ENCODE data around the gene MAPRE3.
A peak's percentile ranks its signal among the peaks of the same experiment; 100 is the strongest.

Gene MAPRE3

DNA sequence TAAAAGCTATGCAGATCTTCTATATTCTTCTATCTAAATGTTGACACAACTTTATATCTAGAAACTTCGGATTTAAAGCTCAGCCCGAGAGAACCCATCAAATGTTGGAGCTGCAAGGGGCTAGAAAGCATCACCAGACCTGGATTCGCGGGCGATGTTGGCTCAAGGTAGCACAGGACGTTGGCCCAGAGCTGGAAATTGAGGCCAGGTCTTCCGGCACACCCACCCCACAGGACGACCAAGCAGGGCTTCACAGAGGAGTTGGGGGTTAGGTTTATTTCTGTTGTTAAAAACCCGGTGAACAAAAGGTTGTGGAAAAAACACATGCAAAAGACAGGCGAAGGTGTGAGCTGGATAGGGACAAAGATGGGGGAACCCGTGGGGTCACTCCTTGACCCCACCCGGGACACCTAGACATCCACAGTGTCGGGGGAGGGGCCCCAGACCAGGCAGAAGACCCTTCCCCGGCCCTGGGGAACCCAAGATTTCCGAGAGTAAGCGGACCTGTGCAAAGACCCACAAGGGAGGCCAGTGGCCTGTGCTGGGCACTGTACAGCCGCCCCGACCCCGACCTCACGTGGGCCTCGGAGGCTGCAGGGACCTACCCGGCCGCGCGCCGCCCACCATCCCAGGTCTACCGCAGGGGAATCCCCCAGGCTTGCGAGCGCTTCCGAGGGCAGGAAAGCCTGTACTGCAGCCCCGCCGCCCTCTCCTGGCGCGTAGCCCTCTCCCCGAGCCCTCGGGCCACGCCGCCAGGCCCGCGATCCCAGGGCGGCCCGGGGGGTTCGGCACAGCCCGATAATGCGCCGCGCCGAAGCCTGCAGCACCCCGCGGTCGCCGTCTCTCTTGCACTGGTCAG lies 79.2 kb downstream of the MAPRE3 start:
- no peak for DNase-seq

DNA sequence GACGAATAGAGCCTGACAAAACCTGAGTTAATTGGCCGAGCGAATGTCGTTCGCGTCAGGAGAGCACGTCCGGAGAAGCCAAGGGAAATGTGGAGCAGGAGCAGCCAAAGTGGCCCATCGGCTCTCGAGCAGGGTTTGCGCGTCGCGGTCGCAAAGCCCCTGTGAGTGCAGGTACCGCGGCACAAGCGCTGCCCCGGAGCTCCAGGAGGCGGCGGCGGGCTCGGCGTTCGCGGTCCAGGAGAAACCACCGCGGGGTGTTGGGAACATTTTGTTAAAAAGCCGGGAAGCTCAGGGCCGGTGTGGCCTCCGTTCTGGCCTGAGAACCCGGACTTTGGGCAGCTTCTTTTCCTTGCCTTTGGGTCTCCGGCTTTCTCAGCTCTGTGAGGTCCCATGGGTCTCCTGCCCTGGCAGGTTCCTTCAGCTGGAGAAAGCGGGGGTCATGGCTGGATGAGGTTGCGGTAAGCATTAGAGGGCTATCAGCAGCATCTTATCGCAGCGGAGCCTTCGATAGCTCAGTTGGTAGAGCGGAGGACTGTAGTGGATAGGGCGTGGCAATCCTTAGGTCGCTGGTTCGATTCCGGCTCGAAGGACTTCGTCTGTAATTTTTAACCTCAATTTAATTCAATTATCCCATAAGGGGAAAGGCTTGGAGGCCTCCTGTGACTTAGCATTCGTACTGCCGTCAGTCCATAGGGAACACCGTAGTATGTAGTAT lies 80.0 kb downstream of the MAPRE3 start:
- peak; percentile 85 for DNase-seq

DNA sequence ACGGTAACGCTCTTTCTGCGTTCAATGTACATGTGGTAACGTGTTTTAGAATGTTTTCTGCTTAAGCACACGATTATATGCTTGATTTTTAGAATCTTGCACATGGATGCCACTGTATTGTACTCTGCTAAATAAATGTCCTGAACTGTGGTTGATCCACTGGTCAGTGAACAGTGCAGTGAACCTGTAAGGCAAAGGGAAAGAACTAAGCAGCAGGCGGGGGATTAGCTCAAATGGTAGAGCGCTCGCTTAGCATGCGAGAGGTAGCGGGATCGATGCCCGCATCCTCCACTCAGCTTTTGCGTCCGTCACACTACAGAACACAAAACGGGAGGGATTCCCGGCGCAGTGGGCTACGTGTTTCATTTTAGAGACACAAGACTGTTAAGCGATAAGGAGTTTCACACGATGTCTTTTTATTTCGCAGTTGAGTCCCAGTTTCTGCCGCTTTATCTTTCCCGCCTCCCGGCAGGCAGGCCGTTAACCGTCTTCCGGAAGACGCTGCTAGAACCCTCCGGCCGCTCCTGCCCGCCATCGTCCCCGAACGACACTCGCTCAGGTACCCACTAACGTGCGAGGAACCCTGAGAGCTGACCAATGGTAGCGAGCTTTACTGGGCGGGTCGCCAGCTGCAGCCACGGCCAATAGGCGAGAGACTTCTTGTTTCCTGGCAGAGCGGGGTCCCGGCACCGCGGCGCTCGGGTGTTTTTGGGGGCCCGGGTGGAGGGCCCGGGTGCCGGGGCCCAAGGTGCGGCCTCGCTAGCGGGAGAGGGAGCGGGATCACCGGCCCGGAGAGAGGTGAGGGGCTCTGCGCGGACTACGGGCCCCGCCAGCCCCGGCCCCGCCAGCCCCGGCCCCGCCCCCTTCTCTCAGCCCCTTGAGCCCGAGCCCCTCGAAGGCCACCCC lies 80.8 kb downstream of the MAPRE3 start, which contains the start of gene AGBL5:
TSS of gene AGBL5 (plus strand) at position 673 of the 906 bp plus-strand sequence. CDS start 1,291 bp downstream, outside the sequence.
- peak; percentile 91 for DNase-seq

DNA sequence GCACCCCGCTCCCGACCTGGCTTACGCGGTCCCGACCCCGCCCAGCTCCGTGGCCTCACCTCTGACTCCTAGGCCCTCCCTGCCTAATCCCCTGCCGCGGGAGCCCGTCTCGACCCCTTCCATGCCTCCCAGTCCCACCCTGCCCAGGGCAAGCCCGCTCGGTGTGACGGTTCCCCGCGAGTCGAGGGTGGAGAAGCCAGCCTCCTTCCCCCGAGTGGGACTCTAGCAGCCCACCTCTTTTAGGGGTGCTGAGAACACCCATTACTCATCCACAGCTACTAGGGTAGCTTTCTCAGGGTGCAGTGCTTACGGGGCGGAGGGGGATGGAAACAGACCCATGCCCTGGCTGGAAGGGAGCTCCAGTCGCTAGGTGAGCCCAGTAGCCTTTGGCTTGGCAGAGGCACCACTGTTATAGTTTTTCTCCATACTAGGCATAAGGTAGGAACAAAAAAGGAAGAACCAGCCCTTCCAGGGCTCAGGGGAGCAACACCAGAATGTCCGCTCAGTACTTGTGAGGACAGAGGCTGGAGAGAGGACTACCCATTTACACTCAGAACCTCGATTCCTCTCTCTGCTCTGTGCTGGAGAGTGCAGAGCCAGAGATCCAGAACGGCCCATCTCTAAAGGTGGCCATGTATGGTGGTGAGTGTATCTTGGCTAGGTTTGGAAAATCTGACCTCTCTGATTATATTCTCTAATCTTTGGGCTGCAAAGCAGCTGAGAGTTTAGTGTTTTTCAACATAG lies 81.6 kb downstream of the MAPRE3 start:
- DNase-seq, result no peak

DNA sequence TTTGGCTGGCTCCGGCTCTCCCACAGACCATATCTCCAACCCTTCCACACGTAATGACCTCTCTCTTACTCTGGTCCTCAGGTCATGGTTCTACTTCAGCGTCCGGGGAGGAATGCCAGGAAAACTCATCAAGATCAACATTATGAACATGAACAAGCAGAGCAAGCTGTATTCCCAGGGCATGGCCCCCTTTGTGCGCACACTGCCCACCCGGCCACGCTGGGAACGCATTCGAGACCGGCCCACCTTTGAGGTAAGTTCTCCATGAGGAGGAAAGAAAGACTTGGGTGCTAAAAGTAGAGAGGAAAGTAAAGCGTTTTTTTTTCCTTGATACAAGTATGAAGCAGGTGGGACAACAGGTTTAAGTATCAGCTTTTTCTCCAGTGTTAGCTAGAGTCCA lies 82.9 kb downstream of the MAPRE3 start:
- no peak for DNase-seq

DNA sequence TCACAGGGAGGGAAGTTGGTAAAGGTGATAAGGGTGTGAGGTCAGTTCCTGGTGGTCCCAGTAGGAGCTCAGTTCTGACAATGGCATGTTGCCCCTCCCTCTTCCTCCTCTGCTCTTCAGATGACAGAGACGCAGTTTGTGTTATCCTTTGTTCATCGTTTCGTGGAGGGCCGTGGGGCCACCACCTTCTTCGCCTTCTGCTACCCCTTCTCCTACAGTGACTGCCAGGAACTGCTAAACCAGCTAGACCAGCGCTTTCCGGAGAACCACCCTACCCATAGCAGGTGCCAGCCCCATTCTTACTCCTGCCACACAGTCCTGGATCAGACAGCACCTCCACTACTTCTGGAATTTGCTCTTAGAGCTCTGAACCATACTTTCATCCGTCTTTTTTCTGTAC lies 83.3 kb downstream of the MAPRE3 start:
- no peak for DNase-seq

DNA sequence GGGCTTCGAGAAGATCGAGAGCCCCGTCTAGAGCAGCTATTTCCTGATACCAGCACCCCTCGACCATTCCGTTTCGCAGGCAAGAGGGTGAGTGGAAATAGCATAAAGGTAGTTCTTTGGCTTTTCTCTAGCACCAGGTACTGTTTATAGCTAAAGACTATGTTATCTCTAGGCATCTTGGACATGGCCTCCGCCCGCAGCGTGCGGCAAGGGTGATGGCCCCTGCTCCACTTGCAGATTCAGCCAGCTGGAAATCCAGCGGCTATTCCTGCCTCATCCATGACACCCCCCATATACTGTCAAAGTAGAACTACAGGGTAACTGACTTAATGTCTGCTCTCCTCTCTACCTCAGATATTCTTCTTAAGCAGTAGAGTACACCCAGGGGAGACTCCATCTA lies 84.3 kb downstream of the MAPRE3 start:
- no peak for DNase-seq

DNA sequence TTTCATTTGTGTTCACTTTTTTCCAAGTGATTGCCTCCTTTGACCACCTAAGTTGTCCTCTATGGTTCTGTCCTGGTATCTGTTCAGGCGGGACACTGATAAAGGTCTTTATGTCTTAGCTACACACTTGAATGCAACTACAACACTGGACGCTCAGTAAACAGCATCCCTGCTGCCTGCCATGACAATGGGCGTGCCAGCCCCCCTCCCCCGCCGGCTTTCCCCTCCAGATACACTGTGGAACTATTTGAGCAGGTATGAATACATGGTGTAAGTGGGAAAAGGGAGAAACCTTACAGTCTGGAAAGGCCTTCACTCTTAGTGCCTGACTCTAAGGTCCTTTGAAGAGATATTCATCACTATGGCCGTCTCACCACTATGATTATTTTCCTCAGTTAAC lies 86.7 kb downstream of the MAPRE3 start:
- no peak for DNase-seq

DNA sequence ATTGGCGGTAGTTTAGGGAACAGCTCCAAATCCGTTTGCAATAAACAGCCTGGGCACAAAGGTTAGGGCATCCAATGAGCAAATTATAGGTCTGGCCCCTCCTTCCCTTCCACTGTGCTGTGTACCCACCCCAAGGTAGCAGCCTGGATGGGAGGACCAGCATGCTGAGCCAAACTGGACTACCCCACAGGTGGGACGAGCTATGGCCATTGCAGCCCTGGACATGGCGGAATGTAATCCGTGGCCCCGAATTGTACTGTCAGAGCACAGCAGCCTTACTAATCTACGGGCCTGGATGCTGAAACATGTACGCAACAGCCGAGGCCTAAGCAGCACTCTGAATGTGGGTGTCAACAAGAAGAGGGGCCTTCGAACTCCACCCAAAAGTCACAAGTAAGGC lies 87.8 kb downstream of the MAPRE3 start:
- no peak for DNase-seq

DNA sequence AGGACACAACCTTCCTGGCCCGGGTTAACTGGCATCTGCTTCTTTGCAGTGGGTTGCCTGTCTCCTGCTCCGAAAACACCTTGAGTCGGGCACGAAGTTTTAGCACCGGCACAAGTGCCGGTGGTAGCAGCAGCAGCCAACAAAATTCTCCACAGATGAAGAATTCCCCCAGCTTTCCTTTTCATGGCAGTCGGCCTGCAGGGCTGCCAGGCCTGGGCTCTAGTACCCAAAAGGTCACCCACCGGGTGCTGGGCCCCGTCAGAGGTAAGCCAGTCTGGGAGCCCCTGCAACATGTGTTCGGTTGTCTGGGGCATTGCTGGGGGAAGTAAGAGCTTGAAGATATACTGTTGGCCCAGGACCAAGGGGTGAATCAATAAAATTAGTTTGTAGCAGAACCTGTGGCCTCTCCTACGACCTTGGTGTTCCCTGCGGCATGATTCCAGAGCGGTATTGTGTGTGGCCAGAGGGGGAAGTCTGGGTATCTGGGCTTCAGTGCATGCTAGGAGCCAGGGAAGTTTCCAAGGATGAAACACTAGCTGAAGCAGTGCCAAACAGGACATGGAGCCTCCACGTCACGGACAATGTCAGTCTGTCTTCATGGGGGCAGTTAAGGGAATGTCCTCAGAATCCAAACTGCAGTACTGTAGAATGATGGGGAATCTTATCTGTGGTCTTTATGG lies 88.8 kb downstream of the MAPRE3 start:
- no peak for DNase-seq

DNA sequence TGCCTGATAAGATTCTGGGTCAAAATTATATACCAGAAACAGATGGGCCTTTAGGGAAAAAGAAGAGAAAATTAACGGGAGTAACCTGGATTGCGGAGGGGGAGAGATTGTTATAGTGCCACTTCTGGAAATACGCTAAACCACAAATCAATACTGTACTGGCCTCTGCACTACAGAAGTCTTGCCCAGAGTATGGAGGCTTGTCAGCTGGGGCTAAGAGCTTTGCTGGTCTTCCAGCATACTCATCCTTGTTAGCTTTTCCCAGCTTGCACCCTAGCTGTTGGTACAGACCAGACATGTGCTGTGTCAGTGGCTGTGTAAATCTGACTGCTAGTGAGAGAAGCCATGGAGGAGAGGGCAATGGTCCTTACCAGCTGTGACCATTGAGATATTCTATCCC lies 89.9 kb downstream of the MAPRE3 start:
- DNase-seq, result no peak

DNA sequence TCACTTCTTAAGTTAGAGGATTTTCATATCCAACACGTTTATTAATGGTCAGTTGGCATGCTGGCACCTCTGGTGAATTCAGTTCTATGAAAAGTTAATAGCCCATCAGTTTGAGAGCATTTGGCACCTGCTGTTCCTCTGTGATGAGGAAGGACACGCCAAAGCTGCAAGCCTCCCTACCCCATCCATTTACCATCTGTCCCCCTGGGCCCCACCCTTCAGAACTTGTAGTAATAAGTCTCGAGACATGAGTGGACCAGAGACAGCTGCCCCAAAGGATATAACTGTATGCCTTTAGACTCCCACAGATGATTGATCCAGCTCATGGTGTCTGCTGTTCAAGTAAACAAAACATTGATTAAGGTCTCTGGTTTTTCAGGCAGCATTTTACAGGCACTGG lies 94.7 kb downstream of the MAPRE3 start:
- DNase-seq, result no peak

DNA sequence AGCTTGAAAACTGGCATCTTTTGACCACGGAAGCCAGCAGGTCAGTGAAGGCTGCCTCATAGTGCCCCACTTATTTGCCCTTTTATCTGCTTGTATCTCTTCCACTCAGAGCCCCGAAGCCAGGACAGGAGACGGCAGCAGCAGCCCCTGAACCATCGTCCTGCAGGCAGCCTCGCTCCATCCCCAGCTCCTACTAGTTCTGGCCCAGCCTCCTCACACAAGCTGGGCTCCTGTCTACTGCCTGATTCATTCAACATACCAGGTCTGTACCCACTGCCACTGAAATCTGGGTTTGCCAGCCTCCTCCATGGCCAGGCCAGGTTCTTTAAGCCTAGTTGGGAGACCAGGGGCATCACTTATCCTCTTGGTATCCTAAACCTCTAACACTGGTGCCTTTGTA lies 96.9 kb downstream of the MAPRE3 start:
- no peak for DNase-seq

DNA sequence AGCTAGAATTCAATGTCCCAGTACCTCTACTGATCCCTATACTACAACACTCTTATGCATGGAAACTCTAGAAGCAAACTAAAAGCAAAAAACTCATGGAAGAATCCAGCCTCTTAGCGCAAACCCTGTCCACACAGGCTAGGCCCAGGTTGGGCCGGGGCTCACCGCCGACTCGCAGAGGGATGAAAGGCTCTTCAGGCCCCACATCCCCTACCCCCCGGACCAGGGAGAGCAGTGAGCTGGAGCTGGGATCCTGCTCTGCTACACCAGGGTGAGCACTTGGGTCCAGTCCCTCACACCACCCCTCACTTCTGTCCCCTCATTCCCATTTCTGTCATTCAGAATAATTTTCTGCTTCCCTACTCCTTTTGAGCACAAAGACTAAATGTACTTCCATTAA lies 99.0 kb downstream of the MAPRE3 start:
- no peak for DNase-seq

DNA sequence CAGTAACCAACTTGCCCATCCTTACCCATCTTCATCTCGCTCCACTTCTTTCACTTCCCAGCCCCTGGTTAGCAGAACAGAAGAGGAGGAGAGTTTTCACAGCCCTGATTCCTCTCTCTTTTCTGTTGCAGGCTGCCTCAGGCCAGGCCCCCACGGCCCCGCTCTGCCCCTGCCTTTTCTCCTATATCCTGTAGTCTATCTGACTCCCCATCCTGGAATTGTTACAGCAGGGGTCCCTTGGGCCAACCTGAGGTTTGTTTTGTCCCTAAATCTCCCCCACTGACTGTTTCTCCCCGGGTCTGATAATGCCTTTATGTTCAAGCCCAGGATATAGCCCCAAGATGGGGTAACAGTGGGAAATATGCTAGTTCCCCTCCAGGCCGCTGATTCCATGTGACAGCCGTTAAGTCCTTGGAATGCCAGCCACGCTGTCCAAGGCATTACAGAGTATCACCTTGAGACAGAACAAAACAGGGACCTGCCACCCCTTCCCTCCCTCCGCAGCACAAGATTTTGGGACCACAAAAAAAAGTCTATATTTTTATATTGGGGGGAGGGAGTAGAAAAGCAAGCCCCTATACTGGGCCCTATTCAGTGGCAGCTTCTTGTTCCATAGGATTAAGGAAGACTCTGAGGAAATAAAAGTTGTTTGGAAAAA lies 99.7 kb downstream of the MAPRE3 start:
- no peak for DNase-seq

DNA sequence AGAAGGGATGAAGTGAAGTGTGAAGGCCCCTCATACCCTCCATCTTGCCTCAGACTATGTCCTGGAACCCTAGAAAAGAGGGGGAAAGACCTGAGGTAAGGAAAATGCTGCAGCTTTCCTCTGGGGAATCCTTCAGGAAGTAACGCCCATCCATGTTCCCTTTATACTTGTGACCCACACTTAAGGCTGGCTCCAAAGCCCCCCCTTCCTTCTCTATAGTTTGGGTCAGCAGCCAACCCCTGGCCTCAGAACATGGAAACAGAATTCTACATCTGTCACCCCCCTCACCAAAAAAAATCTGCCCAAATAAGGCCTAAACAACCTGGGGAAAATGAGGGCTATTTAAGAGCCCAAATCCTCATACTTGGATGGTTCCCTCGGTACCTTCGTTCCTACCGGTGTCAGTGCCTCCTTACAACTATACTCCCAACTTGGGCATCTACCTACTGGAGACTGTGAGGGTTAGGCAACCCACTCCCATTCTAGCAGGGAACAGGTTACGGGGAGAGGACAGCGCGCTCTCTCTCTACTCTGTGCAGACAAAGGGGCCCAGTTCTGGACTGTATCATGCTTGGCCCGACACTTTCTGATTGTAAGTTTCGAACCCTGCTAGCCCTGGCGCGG lies 100.3 kb downstream of the MAPRE3 start:
- no peak for DNase-seq

DNA sequence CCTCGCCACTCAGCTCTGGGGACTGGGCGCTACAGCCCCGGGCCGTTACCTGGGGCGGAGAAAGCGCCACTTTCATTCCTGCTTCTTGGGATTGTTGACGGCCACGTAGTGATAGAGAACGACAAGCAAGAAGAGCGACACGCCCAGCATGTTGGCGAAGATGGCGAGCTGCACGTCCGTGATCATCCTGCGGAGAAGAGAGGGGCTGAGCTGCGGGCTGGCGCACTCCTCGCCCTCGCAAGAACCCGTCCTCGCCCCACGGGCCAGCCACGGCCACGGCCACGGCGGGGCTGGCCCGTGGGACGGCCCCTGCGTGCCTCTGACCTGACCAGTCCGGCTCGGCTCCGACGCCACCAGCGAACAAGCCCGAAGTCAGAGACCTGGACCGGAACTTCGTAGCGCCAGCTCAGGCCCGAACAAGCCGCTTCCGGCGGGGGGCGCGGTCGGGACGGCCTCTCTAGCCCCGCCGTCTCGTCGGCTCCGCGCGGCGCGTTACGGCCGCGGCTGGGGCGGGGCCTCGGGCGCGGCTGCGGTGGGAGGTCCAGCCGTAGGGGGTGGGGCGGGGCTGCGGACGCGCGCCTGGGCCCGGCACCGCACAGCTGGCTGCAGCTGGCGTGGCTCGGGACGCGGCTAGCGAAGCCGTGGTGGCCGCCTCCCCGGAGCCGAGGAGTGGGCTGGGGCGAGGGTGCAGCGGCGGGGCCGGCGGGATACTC lies 101.0 kb downstream of the MAPRE3 start, which contains the start of gene OST4:
TSS of gene OST4 (minus strand) at position 378 of the 713 bp plus-strand sequence.
- peak; percentile 54 for DNase-seq

DNA sequence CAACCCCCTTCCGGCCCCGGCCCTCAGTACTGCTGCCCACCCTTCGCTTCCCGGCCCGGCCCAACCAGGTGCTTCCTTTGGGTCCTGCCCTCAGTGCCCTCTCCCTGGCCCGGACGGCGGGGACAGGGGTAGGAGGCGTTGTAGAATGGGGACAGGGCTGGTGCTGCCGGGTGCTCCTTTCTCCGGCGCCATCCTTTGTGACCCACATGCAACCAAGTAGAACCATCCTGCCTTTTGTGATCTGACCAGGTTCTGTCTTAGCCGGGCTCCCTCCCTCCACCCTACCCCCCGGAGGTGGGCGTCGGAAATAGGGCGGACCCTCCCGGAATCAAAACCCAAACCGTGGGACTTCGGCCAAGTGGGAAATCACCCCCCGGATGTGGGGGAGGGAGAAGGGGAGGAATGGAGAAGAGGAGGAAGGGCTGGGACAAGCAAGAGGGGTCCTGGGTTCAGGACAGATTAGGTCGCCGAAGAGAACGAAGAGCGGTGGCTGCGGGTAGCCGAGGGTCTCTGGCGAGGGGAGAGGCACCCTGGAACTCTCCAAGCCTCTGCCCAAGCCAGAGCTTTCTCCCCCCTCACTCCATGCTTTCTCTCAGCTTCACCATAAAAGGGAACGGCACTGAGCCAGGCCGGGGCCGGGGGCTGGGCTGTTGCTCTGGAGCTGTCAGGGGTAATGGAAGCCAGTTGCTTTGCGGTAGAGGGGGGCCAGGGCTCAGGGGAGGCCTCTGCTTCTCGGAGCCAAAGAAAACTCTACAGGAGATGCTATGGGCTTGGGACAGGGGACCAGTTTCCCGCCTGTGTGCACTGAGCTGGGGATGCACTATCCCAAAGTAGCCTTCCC lies 101.8 kb downstream of the MAPRE3 start:
- no peak for DNase-seq

DNA sequence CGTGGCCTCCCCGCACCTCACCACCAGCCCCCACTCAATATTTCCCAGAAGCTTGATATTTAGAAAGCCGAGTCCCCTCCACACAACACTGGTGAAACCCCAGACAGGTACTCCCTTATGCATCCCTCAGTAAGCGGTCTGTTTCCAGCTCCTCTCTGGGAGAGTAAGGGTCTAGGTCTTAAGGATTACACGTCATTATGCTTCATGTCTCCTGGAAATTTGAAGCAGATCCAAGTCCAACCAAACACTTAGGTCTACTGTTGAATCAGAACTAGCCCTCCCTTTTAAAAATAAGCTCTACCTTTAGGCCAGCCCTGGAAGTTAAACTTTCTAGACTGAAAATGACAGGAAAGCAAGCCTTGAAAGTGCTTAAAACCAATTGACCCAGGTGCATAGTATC lies 102.5 kb downstream of the MAPRE3 start:
- DNase-seq, result no peak

Measured in NCI-H187 treated with DMSO at 0.1 percent for 48 hours (cell line).